Superior temporal gyrus (tissue), 1 donor: ENCODE measurements around the gene B4GALT1.

Source experiments
- DNase-seq: peaks from one replicate; pipeline ENCODE4 v3.0.0-alpha.2; 2016; ENCODE audit errors: extremely low spot score

The B4GALT1 gene

GRCh38 chr9:33124751-33125381 lies 42.3 kb downstream of the B4GALT1 start:
- DNase-seq: peak; percentile 36

GRCh38 chr9:33124046-33124445 lies 43.1 kb downstream of the B4GALT1 start:
- DNase-seq: no peak

GRCh38 chr9:33123407-33124031 lies 43.6 kb downstream of the B4GALT1 start:
- no peak for DNase-seq

GRCh38 chr9:33120620-33121019 lies 46.5 kb downstream of the B4GALT1 start:
- DNase-seq: no peak

- DNase-seq: no peak
Observed at GRCh38 chr9:33117796-33118195, 49.3 kb downstream of the B4GALT1 start.

- no peak for DNase-seq
Observed at GRCh38 chr9:33117306-33117705, 49.8 kb downstream of the B4GALT1 start.

GRCh38 chr9:33116860-33117259 lies 50.3 kb downstream of the B4GALT1 start:
- no peak for DNase-seq

GRCh38 chr9:33114746-33115145 lies 52.4 kb downstream of the B4GALT1 start:
- no peak for DNase-seq

- no peak for DNase-seq
Observed at GRCh38 chr9:33113799-33114547, 53.2 kb downstream of the B4GALT1 start.

- DNase-seq: no peak
Observed at GRCh38 chr9:33112094-33112493, 55.0 kb downstream of the B4GALT1 start.

GRCh38 chr9:33111631-33112030 lies 55.5 kb downstream of the B4GALT1 start:
- DNase-seq: no peak

GRCh38 chr9:33110686-33111085 lies 56.5 kb downstream of the B4GALT1 start:
- DNase-seq: no peak

GRCh38 chr9:33109850-33110595 lies 57.1 kb downstream of the B4GALT1 start:
- DNase-seq: no peak

- no peak for DNase-seq
Observed at GRCh38 chr9:33109097-33109496, 58.0 kb downstream of the B4GALT1 start.

GRCh38 chr9:33108472-33108871 lies 58.7 kb downstream of the B4GALT1 start:
- DNase-seq: no peak

- DNase-seq: no peak
Observed at GRCh38 chr9:33107762-33108161, 59.4 kb downstream of the B4GALT1 start.

- DNase-seq: no peak
Observed at GRCh38 chr9:33106827-33107621, 60.1 kb downstream of the B4GALT1 start.

- no peak for DNase-seq
Observed at GRCh38 chr9:33106372-33106771, 60.8 kb downstream of the B4GALT1 start.

- no peak for DNase-seq
Observed at GRCh38 chr9:33105959-33106358, 61.2 kb downstream of the B4GALT1 start.

GRCh38 chr9:33105504-33105903 lies 61.6 kb downstream of the B4GALT1 start:
- no peak for DNase-seq

- no peak for DNase-seq
Observed at GRCh38 chr9:33104401-33104800, 62.7 kb downstream of the B4GALT1 start.
